Stimulated activated CD8-positive, alpha-beta memory T cell treated with anti-CD3 and anti-CD28 coated beads, Interleukin-4, amount 100 ng/mL, for 48 hours (primary cell): Measurements from ENCODE around the gene PRRT3.

Experiments used
- DNase-seq: peaks from one replicate; pipeline ENCODE4 v3.0.0-alpha.2; 2020

The PRRT3 gene

DNA sequence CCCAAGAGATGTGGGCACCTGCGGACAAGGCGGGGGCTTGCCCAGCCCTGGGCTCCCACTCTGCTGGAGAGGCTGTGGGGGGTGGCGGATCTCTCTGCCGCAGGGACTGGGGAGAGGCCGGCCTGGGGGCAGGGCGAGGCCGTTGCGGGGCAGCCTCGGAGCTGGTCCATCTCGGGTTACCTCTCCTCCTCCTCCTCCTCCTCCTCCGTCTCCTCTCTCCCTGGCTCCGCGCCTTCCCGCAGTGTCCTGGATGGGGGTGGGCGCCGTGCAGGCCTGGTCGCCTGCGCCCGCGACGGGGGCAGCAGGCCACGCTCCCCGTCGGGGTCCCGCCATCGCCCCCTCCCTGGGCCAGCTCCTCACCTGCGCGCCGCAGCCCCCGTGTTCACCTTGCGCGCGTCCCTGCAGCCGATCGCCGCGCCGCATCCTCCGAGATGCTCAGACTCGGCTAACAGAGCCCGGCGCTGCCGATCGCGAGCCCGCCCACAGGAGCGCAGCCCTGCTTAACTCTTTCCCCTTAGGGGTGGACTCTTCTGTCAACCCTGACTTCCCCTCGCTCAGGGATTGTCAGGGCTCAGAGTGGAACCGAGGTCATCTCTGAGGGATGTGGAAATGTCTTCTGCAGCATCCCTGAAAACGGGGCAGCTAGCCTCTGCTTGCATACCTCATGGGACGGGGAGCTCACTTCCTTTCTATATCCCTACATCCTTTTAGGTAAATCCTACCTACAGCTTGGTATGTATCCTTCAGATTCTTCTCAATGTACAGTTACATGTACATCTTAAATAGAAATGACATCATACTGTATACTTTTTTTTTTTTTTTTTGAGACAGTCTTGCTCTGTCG is at the start of gene PRRT3:
PRRT3 (minus strand) TSS at position 447 of the 844 bp plus-strand sequence. CDS start 2,293 bp downstream, outside the sequence.
- DNase-seq = peak; percentile 76

DNA sequence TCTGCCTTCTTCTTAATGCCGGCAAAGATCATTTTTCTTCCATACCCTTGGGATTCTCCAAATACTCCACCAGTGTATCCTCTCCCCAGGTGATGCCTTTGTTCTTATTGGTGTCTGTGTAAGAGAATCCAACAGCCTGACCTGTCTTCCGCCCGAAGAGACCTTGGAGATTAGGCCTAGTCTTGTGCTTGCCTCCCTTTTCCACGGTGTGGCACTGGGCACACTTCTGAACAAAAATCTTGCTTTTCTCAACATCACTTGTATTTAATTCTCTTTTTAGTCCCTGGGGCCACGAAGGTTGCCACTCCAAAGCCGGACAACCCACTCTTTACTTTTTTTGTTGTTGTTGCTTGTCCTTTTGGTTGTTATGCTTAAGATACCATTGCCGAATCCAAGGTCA is 48.5 kb upstream of the PRRT3 start:
- DNase-seq = peak; percentile 12

GRCh38 chr3:9994086-9994844 is 42.1 kb upstream of the PRRT3 start:
- no peak for DNase-seq

- no peak for DNase-seq
Observed at GRCh38 chr3:9986230-9986725, 34.1 kb upstream of the PRRT3 start.

- DNase-seq = no peak
Observed at GRCh38 chr3:9980251-9980650, 28.0 kb upstream of the PRRT3 start.

DNA sequence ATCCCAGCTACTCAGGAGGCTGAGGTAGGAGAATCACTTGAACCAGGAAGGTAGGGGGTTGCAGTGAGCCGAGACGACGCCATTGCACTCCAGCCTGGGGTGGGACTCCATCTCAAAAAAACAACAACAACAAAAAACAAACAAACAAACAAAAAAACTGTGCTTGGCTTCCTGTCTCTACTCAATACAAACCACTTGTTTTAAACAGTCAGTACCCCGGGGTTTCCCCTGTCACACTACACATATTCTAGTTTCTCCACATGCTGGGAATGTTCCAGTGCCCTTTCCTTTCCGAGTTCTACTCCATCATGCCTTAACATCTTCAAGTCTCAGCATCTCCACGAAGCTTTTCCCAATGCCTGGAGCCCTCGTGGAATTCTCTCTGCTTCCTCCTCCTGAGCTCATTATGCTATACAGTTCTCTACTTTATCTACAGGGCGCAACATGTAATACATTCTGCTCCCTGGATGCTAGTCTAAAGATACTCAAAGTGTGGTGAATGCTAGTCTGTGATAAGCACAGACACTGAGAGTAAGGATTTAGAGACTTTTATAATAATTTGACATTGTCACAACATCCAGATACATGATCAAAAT is 26.6 kb upstream of the PRRT3 start:
- DNase-seq = no peak

DNA sequence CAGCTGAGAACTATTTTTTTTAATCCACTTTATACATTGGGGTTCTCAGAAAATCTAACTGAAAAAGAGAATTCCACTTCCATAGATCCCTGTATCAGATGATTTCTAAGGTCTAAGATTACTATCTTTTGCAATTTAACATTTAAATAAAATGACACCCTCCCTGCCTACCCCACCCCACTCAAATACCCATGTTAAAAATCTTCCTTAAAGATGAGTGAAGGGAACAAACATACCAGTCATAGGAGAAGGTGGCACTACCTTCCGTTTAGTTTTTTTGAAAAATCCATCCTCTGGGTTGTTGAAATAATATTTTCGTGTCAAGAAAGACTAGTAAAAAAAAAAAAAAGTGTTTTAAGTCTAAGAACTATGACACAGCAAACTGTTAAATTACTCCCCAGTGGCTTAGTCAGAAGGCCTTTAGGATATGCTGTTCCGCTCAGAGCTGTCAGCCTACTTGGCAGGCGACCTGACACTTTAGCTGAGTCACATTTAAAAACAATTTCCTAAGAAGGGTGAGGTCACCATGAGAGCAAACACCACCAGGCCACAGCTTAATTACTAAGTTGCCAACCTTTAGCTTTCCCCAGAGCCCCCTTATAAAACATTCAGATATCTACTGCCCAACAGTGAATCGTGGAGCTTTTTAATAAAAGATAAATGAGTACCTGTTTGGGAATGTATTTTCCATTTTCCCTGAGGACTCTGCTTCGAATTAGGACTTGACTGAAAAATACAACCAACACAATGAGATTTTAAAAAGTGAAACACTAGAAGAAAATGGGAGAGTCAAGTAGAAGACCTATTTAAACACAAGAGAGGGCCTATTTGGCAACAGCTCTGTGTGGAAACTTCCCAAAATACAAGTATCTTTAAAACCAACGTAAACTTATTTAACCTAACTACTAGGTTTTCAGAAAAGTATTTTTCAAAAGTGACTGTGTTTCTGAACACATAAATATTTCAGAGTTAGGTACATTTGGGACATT is 24.8 kb upstream of the PRRT3 start:
- peak; percentile 45 for DNase-seq

DNA sequence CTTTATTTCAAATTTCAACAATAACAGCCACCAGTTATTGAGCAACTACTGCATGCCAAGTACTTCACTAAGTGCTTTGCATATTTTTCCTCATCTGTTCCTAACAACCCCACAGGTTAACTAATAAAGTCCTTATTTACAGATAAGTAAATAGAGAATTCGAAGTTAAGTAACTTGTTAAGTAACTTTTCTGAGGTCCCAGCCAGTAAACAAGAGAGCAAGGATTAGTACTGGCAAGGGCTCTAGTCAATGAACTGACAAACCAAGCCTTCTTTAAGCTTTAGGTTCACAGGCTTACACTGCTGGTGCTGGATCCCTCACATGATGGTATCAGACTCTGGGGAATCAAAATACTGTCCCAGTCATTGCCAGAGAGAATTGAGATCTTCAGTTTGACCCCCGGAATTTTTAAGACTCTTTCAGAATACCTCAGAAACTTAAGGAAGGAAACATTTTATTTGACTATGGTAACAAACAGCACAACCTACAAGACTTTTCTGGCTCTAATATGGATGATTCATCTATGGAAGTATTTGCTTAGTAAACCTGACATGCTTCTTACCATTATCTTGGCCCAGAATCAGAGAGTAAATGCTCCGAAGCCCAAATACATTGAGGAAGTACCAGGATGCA is 17.9 kb upstream of the PRRT3 start:
- DNase-seq = no peak

GRCh38 chr3:9969632-9970019 is 17.4 kb upstream of the PRRT3 start:
- DNase-seq = no peak

- DNase-seq = no peak
Observed at GRCh38 chr3:9966841-9967240, 14.6 kb upstream of the PRRT3 start.

- no peak for DNase-seq
Observed at GRCh38 chr3:9965200-9965875, 13.1 kb upstream of the PRRT3 start.

DNA sequence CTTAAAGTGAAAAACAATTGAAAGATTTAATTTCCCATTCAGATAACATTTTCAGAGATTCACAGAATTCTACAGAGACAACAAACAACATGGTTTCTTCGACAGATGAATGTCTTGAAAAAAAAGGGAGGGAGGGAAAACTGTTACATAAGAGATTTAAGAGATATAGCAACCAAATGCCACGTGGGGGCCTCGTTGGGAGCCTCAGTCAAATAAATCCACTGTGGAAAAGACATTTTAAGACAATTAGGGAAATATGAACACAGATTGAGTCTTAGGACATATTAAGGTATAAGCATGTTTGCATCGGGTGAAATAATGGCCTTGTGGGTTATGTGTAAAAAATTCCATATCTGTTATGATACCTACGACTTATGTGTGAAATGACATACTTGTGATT is 5.0 kb upstream of the PRRT3 start:
- no peak for DNase-seq

- DNase-seq = no peak
Observed at GRCh38 chr3:9955611-9956352, 3.6 kb upstream of the PRRT3 start.

- DNase-seq = no peak
Observed at GRCh38 chr3:9955067-9955502, 2.9 kb upstream of the PRRT3 start.

DNA sequence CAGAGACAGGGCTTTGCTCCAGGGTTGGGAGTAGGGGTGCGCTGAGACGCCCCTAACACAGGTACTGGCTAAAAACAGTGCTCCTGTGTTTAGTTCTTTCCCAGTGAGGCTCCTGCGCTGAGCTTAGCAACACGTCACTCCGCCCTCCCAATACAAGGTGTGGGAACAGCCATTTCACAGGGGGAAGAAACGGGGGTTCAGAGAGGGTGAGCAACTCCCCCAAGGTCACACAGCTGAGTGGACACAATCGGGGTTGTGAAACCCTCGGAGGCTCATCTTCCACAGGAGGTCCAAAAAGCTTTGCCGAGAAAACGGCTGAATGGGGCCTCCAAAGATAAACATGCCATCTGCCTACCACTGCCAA is 628 bp downstream of the PRRT3 start:
- DNase-seq = no peak

GRCh38 chr3:9951126-9951525 is 1.1 kb downstream of the PRRT3 start:
- DNase-seq = peak; percentile 38

- no peak for DNase-seq
Observed at GRCh38 chr3:9949626-9950025, 2.6 kb downstream of the PRRT3 start.

- no peak for DNase-seq
Observed at GRCh38 chr3:9949115-9949514, 3.1 kb downstream of the PRRT3 start.

GRCh38 chr3:9948586-9948985 is 3.6 kb downstream of the PRRT3 start:
- no peak for DNase-seq
